ENCODE data around the gene SLC2A4RG. TPM values are rescaled to one million over a fixed set of nuclear protein-coding genes. Genes with fewer than 3 reads are reported as not detected.

SLC2A4RG gene
- total and polyA plus RNA-seq, 2 of the 13 experiments (the other 11 are each of a cell fraction or from before 2014, with no cell fraction given) = 91.4 to 95.9 TPM

GRCh38 chr20:63767886-63768285 lies 28.3 kb downstream of the SLC2A4RG start (continued):
- TF ChIP-seq HDAC2 (CRISPR knock-in tag; IDR thresholded peaks at IDR 0.05) (no peak), HNRNPK (IDR thresholded peaks at IDR 0.05; ENCODE audit: low read depth, low read length, poor library complexity, severe bottlenecking) (no peak)

GRCh38 chr20:63768591-63769515 lies 29.3 kb downstream of the SLC2A4RG start:
- Histone ChIP-seq H3K27ac (ENCODE audit: extremely low read length, insufficient read depth, low read length) (no peak overlapping the region), H3K4me3 (replicated peaks in 1 of 3; ENCODE audit: insufficient read depth in 1 of 3, low read depth in 2 of 3, low read length in 3 of 3) (no peak overlapping the region), H3K9me3 (ENCODE audit: low read length) (no peaks in the 10 kb centered on the region), H3K4me1 (ENCODE audit: insufficient read depth, low read length) (peaks cover 26% of the 10 kb centered on the region), H4K20me1 (ENCODE audit: insufficient read depth, low read length) (no peaks in the 10 kb centered on the region), H3K79me2 (ENCODE audit: insufficient read depth, low read length) (no peaks in the 10 kb centered on the region), H2AFZ (ENCODE audit: low read length) (no peak overlapping the region), H3K27me3 (ENCODE audit: control insufficient read depth in 1 of 2, insufficient read depth in 2 of 2, low read length in 2 of 2) (no peaks in the 10 kb centered on the region), H3K9ac (ENCODE audit: insufficient read depth, low read depth, low read length) (no peak overlapping the region), H3K36me3 (replicated peaks in 1 of 2; ENCODE audit: control insufficient read depth in 1 of 2, insufficient read depth in 2 of 2, low read length in 2 of 2) (no peaks in the 10 kb centered on the region), H3K4me2 (ENCODE audit: low read depth, low read length) (no peak overlapping the region)
- BruUV-seq (replicated peaks) = no TSS peak
- 90% methylated on average over 26 of the region's 26 CpGs for WGBS (ENCODE audit: low lambda C conversion rate)
- CTCF ChIA-PET (ENCODE audit: low intra/inter-chr PET ratio, low total read pairs) = no interaction called here
- in situ Hi-C loops (cut with HindIII; ENCODE audit: extremely low pct_ligation_motif_present, low pct_unique_long_range_greater_than_20kb) (no loop called here), intact Hi-C loops (cut with micrococcal nuclease; ENCODE audit: unreplicated experiment) (no loop called here)
- ATAC-seq (no peak), DNase-seq (ENCODE audit: low spot score) (no peak), FAIRE-seq (no peak)
- POLR2A ChIA-PET = no interaction called here
- no peak for TF ChIP-seq ZNF512B (CRISPR knock-in tag; IDR thresholded peaks at IDR 0.05; ENCODE audit: borderline replicate concordance)
- TF ChIP-seq, protein P1, sequence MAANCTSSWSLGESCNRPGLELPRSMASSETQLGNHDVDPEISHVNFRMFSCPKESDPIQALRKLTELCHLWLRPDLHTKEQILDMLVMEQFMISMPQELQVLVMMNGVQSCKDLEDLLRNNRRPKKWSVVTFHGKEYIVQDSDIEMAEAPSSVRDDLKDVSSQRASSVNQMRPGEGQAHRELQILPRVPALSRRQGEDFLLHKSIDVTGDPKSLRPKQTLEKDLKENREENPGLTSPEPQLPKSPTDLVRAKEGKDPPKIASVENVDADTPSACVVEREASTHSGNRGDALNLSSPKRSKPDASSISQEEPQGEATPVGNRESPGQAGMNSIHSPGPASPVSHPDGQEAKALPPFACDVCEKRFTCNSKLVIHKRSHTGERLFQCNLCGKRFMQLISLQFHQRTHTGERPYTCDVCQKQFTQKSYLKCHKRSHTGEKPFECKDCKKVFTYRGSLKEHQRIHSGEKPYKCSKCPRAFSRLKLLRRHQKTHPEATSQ (CRISPR knock-in tag; IDR thresholded peaks at IDR 0.05; ENCODE audit: borderline replicate concordance) = no peak
- TF ChIP-seq CHCHD3 (CRISPR knock-in tag; IDR thresholded peaks at IDR 0.05) = no peak
- no peak for TF ChIP-seq TCF7L2 (IDR thresholded peaks at IDR 0.05; ENCODE audit: low read depth, low read length)
- TF ChIP-seq ZNF674 (CRISPR knock-in tag; IDR thresholded peaks at IDR 0.05; ENCODE audit: low read depth) = no peak
- no peak for TF ChIP-seq PLSCR1 (CRISPR knock-in tag; IDR thresholded peaks at IDR 0.05; ENCODE audit: borderline replicate concordance)
- TF ChIP-seq AHR (CRISPR knock-in tag; IDR thresholded peaks at IDR 0.05) = no peak
- TF ChIP-seq ATF3 (CRISPR knock-in tag; IDR thresholded peaks at IDR 0.05) = no peak
- TF ChIP-seq, protein P2, sequence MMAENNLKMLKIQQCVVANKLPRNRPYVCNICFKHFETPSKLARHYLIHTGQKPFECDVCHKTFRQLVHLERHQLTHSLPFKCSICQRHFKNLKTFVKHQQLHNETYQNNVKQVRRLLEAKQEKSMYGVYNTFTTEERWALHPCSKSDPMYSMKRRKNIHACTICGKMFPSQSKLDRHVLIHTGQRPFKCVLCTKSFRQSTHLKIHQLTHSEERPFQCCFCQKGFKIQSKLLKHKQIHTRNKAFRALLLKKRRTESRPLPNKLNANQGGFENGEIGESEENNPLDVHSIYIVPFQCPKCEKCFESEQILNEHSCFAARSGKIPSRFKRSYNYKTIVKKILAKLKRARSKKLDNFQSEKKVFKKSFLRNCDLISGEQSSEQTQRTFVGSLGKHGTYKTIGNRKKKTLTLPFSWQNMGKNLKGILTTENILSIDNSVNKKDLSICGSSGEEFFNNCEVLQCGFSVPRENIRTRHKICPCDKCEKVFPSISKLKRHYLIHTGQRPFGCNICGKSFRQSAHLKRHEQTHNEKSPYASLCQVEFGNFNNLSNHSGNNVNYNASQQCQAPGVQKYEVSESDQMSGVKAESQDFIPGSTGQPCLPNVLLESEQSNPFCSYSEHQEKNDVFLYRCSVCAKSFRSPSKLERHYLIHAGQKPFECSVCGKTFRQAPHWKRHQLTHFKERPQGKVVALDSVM (CRISPR knock-in tag; IDR thresholded peaks at IDR 0.05) = no peak
- TF ChIP-seq ZBTB8A (CRISPR knock-in tag; IDR thresholded peaks at IDR 0.05; ENCODE audit: borderline replicate concordance, low read depth) = no peak

All from HepG2 (cell line).